GM21723 (cell line): Measurements from ENCODE around the gene KLHL42.
A peak's percentile ranks its signal among the peaks of the same experiment; 100 is the strongest.
"Not testable (repeated sequence)": the region's sequence is repeated elsewhere in the genome, so short reads cannot be mapped to it uniquely, and the experiment has no call there.

Source experiments
- ATAC-seq: cut with Tn5 transposase; IDR thresholded peaks from one replicate; pipeline ENCODE4 v1.9.1; 2021; ENCODE audit warnings: mild to moderate bottlenecking, moderate library complexity; ENCODE audit not compliant: unreplicated experiment

The KLHL42 gene, protein sequence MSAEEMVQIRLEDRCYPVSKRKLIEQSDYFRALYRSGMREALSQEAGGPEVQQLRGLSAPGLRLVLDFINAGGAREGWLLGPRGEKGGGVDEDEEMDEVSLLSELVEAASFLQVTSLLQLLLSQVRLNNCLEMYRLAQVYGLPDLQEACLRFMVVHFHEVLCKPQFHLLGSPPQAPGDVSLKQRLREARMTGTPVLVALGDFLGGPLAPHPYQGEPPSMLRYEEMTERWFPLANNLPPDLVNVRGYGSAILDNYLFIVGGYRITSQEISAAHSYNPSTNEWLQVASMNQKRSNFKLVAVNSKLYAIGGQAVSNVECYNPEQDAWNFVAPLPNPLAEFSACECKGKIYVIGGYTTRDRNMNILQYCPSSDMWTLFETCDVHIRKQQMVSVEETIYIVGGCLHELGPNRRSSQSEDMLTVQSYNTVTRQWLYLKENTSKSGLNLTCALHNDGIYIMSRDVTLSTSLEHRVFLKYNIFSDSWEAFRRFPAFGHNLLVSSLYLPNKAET

GRCh38 chr12:27779920-27780611, at the start of gene KLHL42, which contains the start of gene MANSC4:
Gene KLHL42, plus strand, starts transcription at chr12:27780233. Its CDS starts 98 bp downstream, at chr12:27780331.
Gene MANSC4, minus strand, starts transcription at chr12:27780236. Its CDS starts 8,960 bp downstream, at chr12:27771276.
- ATAC-seq: peak; percentile 85

- peak; percentile 62 for ATAC-seq
These were observed 47.8 kb upstream of the KLHL42 start for GRCh38 chr12:27732281-27732680.

DNA sequence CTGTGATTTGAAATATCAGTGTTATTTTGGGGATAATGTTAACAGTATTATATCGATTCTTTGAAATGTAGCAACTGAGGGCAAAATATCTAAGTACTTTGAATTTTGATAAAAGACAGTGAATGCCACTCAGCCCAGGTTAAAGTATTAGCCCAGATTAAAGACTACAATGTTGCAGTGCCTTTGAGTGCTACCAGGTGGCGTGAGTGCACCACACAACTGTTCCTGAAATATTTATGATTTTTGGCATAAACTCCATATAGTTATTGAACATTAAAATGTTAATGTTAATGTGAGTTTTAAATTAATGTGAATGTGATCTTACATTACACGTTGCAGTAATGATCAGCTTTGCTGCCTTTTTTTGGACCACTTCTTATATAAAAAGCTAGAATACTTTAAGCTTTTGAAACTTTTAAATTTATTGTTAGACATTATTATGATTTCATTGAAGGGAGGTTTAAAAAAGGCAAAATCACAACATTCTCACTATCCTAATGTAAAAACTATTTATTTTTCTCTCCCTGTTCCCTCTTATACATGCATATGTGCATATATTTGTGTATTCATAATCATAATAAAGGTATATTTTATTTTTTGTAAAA, 46.9 kb upstream of the KLHL42 start:
- peak; percentile 72 for ATAC-seq

DNA sequence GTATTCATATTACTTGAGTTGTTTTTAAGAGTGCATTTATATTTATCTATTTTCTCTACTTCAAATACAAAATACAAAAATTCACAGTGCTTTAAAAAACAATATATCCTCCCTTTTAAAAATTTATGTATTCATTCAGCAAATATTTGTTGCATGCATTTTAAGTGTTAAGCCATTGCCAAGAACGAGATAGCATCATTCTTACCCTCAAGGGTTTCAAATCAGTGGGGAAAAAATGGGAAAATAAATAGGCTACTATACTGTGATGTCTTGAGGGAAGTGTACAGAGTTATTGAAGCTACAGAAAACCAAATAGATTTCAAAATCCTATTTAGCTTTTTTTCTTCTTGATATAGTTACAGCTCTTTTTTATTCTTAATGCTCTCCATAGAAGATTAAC, 46.2 kb upstream of the KLHL42 start:
- no peak for ATAC-seq

DNA sequence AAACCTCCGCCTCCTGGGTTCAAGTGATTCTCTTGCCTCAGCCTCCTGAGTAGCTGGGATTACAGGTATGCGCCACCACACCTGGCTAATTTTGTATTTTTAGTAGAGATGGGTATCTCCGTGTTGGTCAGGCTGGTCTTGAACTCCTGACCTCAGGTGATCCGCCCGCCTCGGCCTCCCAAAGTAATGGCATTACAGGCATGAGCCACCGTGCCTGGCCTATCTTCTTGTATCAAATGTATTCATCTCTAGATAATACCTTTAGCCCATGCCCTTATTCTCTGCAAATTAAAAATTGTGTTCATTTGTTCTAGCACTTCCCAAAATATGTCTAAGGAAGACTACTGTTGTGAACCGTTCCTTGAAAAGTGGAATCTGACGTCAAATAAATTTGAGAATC, 45.7 kb upstream of the KLHL42 start:
- not testable (repeated sequence) for ATAC-seq

DNA sequence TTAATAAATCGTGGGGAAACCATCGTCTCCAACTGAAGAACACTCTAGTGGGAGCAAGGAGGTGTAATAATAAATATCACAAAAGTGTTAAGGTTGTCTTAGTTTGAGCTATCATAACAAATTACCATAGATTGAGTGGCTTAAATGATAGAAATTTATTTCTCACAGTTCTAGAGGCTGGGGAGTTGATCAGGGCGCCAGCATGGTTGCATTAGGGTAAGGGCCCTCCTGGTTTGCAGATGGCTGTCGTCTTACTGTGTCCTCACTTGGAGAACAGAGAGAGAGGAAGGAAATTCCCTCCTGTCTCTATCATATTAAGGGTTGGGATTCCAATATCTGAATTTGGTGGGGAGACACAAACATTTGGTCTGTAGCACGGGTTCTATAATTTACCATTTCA, 36.4 kb upstream of the KLHL42 start:
- ATAC-seq: no peak

DNA sequence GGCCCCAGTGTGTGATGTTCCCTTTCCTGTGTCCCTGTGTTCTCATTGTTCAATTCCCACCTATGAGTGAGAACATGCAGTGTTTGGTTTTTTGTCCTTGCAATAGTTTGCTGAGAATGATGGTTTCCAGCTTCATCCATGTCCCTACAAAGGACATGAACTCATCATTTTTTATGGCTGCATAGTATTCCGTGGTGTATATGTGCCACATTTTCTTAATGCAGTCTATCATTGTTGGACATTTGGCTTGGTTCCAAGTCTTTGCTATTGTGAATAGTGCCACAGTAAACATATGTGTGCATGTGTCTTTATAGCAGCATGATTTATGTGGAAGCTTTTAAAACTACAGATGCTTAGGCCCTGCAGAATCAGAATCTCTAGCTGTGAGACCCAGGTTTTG, 34.3 kb upstream of the KLHL42 start:
- ATAC-seq: not testable (repeated sequence)

- ATAC-seq: no peak
These were observed 32.8 kb upstream of the KLHL42 start for GRCh38 chr12:27747111-27747820.

DNA sequence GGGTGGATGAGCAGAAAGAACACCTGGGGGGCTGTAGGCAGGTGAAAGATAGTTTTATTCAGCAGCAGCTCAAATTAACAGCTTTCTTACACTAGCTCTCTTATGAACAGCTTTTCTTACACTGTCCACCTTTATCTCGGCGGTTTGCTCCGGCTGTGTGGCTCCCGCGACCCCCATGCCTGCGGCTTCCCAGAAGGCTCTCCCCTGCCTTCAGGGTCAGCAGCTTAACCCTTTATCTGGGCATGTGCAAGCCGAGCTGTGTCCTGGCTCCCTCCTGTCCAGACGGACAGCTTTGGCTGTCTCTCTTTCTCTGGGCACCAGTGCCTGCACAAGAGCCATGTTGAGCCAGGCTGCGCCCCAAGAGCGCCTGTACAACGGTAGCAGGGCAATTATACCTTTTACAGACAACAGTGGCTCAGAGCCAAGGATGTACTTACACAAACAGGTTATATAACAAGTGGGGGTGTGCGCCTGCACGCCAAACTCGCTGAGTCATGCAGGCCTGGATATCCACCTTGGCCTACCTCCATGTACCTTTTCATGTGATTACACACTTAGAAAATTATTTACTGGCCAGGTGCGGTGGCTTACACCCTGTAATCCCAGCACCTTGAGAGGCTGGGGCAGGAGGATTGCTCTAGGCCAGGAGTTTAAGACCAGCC, 28.5 kb upstream of the KLHL42 start:
- no peak for ATAC-seq

GRCh38 chr12:27754795-27755194, 25.2 kb upstream of the KLHL42 start:
- ATAC-seq: no peak

- ATAC-seq: no peak
These were observed 23.3 kb upstream of the KLHL42 start for GRCh38 chr12:27756670-27757195.

GRCh38 chr12:27762757-27763156, 17.3 kb upstream of the KLHL42 start:
- ATAC-seq: no peak

DNA sequence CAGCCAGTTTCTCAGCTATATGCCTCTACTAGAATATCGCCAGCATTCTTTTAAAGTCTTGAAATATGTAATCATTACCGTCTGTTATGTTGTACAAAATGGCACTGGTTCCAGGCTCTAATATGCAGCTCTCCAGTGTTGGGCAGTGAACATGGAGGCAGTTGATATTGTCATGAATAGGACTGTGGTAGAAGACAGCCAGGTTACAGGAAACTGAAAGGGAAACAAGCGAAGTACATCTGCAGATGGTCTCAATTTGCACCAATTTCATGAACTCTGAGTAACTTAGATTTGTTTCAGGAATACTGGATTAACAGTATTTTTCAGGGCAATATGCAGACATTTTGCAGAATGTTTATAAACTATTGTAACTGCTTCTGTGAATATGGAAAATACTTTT, 13.4 kb upstream of the KLHL42 start:
- no peak for ATAC-seq

GRCh38 chr12:27769142-27769673, 10.8 kb upstream of the KLHL42 start:
- ATAC-seq: no peak

GRCh38 chr12:27771481-27772327, 8.3 kb upstream of the KLHL42 start:
- no peak for ATAC-seq

DNA sequence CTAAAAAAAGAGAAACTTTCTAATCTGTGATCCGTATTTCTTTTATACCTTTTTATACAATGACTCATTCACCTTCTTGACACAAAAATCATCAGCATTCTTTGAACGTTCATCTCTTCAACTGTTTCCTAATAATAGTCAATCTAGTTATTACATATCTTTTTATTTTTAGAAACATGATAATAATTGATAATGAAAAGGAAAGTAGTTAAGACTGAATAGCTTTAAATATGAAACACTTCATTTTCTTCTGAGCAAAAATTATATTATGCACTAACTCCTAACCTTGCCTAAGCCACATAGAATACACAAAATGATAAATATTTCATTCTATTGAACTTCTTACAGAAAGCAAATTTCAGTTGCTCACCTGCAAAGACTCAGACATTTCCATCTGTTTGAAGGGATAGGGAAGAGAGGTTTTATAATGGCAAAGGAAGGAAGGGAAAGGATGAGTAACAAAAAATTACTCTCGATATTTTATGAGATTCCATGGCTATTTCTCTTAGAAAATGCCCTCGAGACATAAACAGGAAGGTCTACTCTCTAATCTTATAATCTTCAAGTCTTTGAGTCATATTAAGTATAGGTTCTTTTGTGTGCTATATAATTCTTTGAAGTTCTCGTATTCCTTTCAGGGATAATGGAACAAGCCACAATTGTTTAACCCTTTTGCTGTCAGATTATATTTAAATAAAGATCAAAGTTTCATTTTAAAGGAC, 7.5 kb upstream of the KLHL42 start:
- no peak for ATAC-seq

- no peak for ATAC-seq
These were observed 2.9 kb upstream of the KLHL42 start for GRCh38 chr12:27777141-27777540.

- no peak for ATAC-seq
These were observed 1.8 kb upstream of the KLHL42 start for GRCh38 chr12:27778206-27778605.
